ENCODE results near the gene ZNF679. TPM values are rescaled to one million over a fixed set of nuclear protein-coding genes. Genes with fewer than 3 reads are reported as not detected.
"Not testable (repeated sequence)": the region's sequence is repeated elsewhere in the genome, so short reads cannot be mapped to it uniquely, and the experiment has no call there.

ZNF679 gene
- total RNA-seq, 2 donors from 2014 or later, result not detected

- intact Hi-C loops (cut with DNase I, micrococcal nuclease), result no loop called here
- no peak for DNase-seq
- no peak for ATAC-seq
Measured at GRCh38 chr7:64300641-64301405, 72.5 kb downstream of the ZNF679 start.

- peak; percentile 98 for ATAC-seq
- DNase-seq, result peak; percentile 96
- intact Hi-C loops (cut with DNase I, micrococcal nuclease), result no loop called here
Measured at GRCh38 chr7:64307254-64308015, 79.2 kb downstream of the ZNF679 start.

DNA sequence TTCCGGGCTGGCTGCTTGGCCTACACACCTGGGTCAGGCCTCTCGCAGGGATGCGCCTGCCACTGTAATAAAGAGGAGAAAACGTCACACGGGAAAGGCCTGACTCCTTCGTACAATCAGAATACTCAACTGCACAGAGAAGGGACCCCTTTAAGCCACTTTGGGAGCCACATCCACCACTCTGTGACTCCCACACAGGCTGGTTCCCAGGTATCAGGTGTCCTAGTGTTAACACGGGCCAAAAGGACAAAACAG, 79.7 kb downstream of the ZNF679 start:
- ATAC-seq (peak; percentile 20), DNase-seq (peak in 1 of 2 donors; percentile 20)
- intact Hi-C loops (cut with DNase I, micrococcal nuclease), result no loop called here

GRCh38 chr7:64310426-64310825, 82.2 kb downstream of the ZNF679 start:
- no peak for ATAC-seq
- intact Hi-C loops (cut with DNase I, micrococcal nuclease), result no loop called here
- DNase-seq, result no peak

- ATAC-seq (no peak), DNase-seq (no peak)
- intact Hi-C loops (cut with DNase I, micrococcal nuclease), result no loop called here
Measured at GRCh38 chr7:64312826-64313225, 84.6 kb downstream of the ZNF679 start.

- peak; percentile 100 for ATAC-seq
- intact Hi-C loops (cut with DNase I, micrococcal nuclease), result no loop called here
- peak; percentile 90 for DNase-seq
Measured at GRCh38 chr7:64313740-64314491, 85.6 kb downstream of the ZNF679 start, which contains the start of gene ZNF736. ZNF736 (plus strand) TSS chr7:64313961; CDS start chr7:64314151, 190 bp downstream.

DNA sequence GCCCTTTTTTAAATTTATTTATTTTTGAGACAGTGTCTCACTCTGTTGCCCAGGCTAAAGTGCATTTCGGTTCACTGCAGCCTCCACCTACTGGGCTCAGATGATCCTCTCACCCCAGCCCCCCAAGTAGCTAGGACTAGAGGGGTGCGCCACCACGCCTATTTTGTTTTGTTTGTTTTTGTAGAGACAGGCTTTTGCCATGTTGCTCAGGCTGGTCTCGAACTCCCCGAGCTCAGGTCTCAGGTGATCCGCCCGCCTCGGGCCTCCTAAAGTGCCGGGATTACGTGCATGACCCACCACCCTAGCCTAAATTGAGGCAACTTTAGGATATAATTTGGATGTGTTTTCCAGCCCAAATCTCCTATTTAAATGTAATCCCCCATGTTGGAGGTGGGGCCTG, 86.3 kb downstream of the ZNF679 start:
- DNase-seq (peak in 1 of 2 donors; percentile 11), ATAC-seq (no peak)
- intact Hi-C loops (cut with DNase I, micrococcal nuclease), result no loop called here

DNA sequence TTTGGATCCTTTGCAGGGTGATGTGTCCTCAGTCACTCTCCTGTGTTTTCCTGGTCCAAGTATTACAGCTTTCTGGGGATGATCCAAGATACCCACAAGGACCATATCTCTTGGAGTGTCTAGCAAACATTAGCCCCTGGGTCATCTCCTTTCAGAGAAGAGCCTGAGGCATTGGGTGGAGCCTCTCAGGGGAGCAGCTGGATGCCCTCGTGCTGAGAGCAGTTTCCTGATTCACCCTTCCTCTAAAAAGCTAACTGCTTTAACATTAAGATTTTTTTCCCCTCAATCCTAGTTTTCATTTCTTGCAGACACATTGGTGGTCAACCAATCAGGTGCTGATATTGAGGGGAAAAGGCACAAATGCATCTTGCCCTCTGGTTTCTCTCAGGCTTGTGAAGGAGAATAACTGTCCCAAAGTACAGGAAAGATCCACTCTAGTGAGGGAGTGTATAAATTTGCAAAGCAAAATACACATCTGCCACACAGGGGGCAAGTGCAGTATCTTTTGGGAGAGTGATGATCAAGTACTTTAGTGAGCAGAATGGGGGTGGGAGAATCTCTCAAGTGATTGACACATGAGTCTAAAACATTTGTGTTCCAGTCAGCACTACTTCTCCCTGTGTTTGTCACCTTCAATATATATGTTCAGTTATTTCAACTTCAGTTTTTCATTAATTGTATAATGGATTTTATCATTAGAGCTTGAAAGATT, 87.9 kb downstream of the ZNF679 start:
- ATAC-seq; intact Hi-C loops (cut with DNase I, micrococcal nuclease); DNase-seq: not testable (repeated sequence)

Other genes with a start within 250 kb of the ZNF679 start
- not detected for gene ZNF722, start 229.6 kb upstream of the ZNF679 start, total RNA-seq
- gene ZNF727, start 183.0 kb upstream of the ZNF679 start, total RNA-seq, result 1 to 10 TPM; 1.1 to 1.6 TPM
- gene ZNF735, start 21.3 kb upstream of the ZNF679 start, total RNA-seq, result not detected
- gene ZNF736, start 85.5 kb downstream of the ZNF679 start, total RNA-seq, result 1 to 10 TPM; 7.4 to 9.6 TPM

All from left colon (tissue), 2 donors.